22Rv1 (cell line): ENCODE data around the gene LAMTOR5.

Experiments used
- H3K27ac ChIP-seq: fragments of 450-650 bp; 2 replicates; pipeline ENCODE4 v1.5.1; 2017
- CTCF ChIP-seq: fragments of 450-650 bp; IDR thresholded peaks from 2 replicates; pipeline ENCODE4 v1.5.1; 2017; ENCODE audit warnings: mild to moderate bottlenecking
- ZFX ChIP-seq: fragments of 450-650 bp; IDR thresholded peaks from 2 replicates; pipeline ENCODE4 v1.6.1; 2017; ENCODE audit warnings: antibody characterized with exemption, borderline replicate concordance

Gene LAMTOR5

GRCh38 chr1:110385369-110385768, 22.1 kb downstream of the LAMTOR5 start:
- H3K27ac ChIP-seq, result no peak overlapping the region
- TF ChIP-seq ZFX, result no peak
- no peak for TF ChIP-seq CTCF

DNA sequence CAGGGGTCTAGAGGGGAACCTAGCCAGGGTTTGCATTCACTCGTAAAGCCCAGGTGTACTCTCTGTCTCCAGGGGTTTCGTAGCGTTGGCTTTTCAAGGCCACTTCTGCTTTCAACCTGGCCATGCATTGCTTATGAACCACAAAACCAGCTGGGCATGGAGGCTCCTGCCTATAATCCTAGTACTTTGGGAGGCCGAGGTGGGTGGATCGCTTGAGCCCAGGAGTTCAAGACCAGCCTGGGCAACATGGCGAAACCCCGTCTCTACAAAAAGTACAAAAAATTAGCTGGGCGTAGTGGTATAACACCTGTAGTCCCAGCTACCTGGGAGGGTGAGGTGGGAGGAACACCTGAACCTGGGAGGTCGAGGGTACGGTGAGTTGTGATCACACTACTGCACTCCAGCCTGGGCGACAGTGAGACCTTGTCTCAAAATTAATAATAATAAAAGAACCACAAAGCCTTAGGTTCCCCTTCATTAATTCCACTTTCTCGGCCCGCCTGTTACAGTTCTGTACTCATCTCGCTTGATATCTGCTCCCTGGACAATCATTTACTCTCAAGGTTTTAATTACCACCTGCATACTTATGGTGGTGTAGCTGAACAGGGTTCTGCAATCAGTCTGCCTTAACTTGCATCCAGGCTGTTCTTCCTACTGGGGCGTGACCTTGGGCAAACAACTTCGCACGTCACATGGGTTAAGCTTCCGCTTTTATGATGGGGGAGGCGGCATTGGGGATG, 22.7 kb downstream of the LAMTOR5 start:
- no peak overlapping the region for H3K27ac ChIP-seq
- TF ChIP-seq ZFX (no peak), CTCF (no peak)

DNA sequence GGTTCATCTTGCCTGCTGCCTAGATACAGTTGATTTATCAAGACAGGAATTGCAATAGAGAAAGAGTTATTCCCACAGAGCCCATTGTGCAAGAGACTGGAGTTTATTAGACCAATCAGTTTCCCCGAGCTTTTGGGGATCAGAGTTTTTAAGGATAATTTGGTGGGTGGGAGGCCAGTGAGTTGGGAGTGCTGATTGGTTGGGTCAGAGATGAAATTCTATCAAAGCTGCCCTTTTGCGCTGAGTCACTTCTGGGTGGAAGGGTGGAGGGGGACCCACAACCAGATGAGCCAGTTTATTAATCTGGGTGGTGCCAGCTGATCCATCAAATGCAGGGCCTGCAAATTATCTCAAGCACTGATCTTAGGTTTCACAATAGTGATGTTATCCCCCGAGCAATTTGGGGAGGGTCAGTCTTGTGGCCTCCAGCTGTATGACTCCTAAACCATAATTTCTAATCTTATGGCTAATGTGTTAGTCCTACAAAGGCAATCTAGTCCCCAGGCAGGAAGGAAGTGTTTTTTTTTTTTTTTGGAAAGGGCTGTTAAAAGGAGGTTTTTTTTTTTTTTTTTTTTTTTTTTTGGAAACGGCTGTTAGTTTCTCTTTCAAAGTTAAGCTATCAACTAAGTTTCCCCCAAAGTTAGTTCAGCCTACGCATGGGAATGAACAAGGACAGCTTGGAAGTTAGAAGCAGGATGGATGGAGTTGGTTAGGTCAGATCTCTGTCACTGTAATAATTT, 24.1 kb downstream of the LAMTOR5 start:
- no peak for TF ChIP-seq CTCF
- no peak for TF ChIP-seq ZFX
- no peak overlapping the region for H3K27ac ChIP-seq

GRCh38 chr1:110380672-110381283, 26.7 kb downstream of the LAMTOR5 start:
- TF ChIP-seq CTCF (no peak), ZFX (no peak)
- H3K27ac ChIP-seq, result no peak overlapping the region

DNA sequence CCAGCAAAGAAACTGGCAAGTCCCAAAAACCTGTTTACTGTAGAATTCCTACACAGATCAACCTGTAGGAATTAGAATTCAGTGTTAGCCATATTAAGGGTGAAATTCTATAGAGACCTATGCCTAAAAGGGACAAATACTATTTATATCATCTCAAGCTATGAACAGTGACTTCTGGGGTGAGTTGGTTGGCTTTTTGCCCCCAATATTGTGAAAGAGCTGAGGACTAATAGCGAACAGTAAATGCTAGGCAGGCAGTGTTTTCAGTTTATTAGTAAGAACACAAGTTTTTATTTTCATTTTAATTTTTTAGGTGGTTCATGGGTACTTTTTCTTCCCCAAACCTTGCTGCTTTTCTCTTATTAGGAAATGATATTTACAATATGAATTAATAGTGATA, 32.0 kb downstream of the LAMTOR5 start:
- TF ChIP-seq CTCF (no peak), ZFX (no peak)
- H3K27ac ChIP-seq, result no peak overlapping the region

DNA sequence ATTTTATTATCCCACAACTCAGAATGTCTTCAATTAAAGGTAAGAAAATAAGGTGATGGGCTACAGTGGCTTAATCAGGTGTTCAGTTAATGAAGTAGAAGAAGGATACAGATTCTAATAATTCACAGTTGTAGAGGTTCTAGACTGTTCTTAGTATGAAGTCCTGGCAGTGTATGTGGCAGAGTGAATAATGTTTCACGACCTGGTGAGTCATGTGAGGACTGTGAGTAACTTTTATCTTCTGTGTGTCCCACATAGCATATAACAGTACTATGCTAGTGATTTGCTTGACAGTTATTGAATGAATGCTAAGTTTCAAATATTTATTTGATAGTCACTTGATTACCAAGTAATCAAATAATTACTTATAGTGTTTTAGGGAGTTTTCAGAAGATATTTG, 36.7 kb downstream of the LAMTOR5 start:
- no peak overlapping the region for H3K27ac ChIP-seq
- TF ChIP-seq CTCF (no peak), ZFX (no peak)

GRCh38 chr1:110364221-110364620, 43.3 kb downstream of the LAMTOR5 start:
- no peak for TF ChIP-seq CTCF
- TF ChIP-seq ZFX, result no peak
- no peak overlapping the region for H3K27ac ChIP-seq
